ENCODE results near the gene ARVCF.

- no peak for TF ChIP-seq EZH2 (IDR thresholded peaks at IDR 0.05; ENCODE audit: borderline replicate concordance, low read length)
- TF ChIP-seq CTCF (IDR thresholded peaks at IDR 0.05; ENCODE audit: low read length): peak; percentile 15; the same call in 1 of the 2 replicates
These were observed 73.3 kb downstream of the ARVCF start for GRCh38 chr22:19943082-19944026.

Measured in OCI-LY1 (cell line).